HEK293T (cell line): ENCODE results near the gene DDX51.

ENCODE experiments used
- CTBP1 ChIP-seq: fragments of 450-650 bp; IDR thresholded peaks from 2 replicates; pipeline ENCODE4 v1.6.1; 2016; ENCODE audit warnings: borderline replicate concordance
- LEF1 ChIP-seq: fragments of 450-650 bp; IDR thresholded peaks from 2 replicates; pipeline ENCODE4 v1.6.1; 2017; ENCODE audit warnings: mild to moderate bottlenecking, borderline replicate concordance
- SP1 ChIP-seq: fragments of 450-650 bp; IDR thresholded peaks from 2 replicates; pipeline ENCODE4 v1.6.1; 2017
- SUZ12 ChIP-seq: fragments of 450-650 bp; IDR thresholded peaks from 2 replicates; pipeline ENCODE4 v1.6.1; 2016; ENCODE audit warnings: mild to moderate bottlenecking

DNA sequence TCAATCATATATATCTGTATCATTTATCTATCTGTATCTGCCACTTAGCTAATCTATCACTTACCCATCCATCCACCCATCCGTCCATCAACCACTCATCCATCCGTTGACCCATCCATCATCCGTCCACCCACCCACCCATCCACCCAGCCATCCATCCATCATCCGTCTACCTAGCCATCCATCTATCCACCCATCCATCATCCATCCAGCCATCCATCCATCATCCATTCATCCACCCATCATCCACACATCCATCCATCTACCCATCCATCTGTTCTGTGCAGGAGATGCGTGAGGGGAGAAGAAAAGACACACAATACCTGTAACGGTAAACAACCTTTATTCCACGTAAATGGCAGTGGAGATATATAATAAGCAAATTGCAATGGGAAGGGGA lies 20.3 kb upstream of the DDX51 start:
- no peak for TF ChIP-seq SP1
- TF ChIP-seq CTBP1, result no peak
- TF ChIP-seq SUZ12, result no peak
- no peak for TF ChIP-seq LEF1
